B cell (primary cell): Measurements from ENCODE around the gene GHDC.

Experiments
- CTCF ChIP-seq: fragments of 200-600 bp; IDR thresholded peaks from one replicate; pipeline ENCODE4 v1.8.0; 2022; ENCODE audit warnings: antibody characterized with exemption, mild to moderate bottlenecking
- EZH2 ChIP-seq: IDR thresholded peaks from 2 replicates; pipeline ENCODE4 v1.6.1; 2012; ENCODE audit warnings: borderline replicate concordance, low read depth, mild to moderate bottlenecking, moderate library complexity, low read length; ENCODE audit not compliant: insufficient read depth, poor library complexity, severe bottlenecking

DNA sequence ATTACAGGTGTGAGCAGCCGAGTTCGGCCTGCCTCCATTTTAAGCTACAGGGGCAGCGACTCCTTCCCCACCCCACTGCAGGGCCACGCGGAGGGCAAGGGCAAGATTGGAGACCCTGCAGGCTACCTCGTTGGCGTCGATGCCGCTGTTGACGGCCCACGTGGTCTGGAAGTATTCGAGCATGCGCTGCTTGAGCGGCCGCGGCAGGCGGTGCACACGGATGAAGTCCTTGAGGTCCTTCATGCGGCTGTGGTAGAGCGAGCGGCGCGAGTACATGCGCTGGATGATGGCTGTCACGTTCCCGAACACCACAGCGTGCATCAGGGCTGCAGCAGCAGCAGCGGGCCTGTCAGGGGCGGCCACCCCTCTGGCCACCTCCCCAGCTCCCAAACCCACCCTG lies 24.9 kb downstream of the GHDC start:
- TF ChIP-seq CTCF (no peak), EZH2 (no peak)
